Suppressor macrophage treated with lipopolysaccharide for 4 hours (primary cell): ENCODE data around the gene MDH2.
"Not testable (repeated sequence)": the region's sequence is repeated elsewhere in the genome, so short reads cannot be mapped to it uniquely, and the experiment has no call there.

Experiments used
- DNase-seq: peaks from one replicate; pipeline ENCODE4 v3.0.0-alpha.2; 2020

MDH2 gene

GRCh38 chr7:76114742-76115141, 66.8 kb downstream of the MDH2 start:
- not testable (repeated sequence) for DNase-seq
